Activated CD8-positive, alpha-beta memory T cell treated with anti-CD3 and anti-CD28 coated beads for 48 hours (primary cell): ENCODE data around the gene KARS1.

ENCODE experiments used
- DNase-seq, 3 experiments: peaks; one replicate each; pipeline ENCODE4 v3.0.0-alpha.2; 2020; ENCODE audit warnings: low read depth in 2 of 3, low spot score in 2 of 3

The KARS1 gene

GRCh38 chr16:75588716-75589115 is 58.7 kb downstream of the KARS1 start:
- no peak for DNase-seq

DNA sequence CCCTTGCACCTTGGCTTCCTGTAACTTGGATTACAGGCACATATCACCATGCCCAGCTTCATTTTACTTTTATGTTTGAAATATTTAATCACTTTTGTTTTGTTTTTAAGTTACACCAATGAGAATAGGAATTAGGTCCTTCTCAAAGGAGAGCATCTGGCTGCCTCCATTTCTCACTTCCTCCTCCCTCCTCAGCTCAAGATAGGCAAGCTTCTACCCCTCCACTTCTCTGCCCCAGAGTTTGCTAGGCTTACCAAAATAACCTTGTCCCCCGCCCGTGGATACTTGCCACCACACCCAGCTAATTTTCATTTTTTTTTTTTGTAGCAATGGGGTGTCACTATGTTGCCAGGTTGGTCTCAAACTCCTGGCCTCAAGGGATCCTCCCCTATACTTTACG is 63.4 kb downstream of the KARS1 start:
- DNase-seq = no peak

- DNase-seq = no peak
These were observed 68.1 kb downstream of the KARS1 start for GRCh38 chr16:75579281-75579834.

DNA sequence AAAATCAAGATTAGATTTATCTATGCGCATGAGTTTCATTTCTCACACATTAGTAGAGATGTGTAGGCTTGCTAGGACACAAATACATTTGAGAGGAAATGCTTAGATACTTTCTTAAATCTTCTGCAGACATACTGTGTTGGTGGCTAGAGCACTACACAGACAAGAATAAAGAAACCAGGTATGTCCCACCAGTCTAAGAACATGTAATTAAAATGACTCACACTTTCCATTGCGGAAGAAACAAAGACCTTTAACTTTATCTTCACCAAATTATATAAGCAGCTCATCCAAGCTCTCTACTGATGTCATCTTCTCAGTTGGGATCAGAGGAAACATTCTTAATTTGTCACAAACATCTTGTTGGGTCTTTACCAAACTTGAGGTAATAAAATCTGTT is 68.7 kb downstream of the KARS1 start:
- no peak for DNase-seq

DNA sequence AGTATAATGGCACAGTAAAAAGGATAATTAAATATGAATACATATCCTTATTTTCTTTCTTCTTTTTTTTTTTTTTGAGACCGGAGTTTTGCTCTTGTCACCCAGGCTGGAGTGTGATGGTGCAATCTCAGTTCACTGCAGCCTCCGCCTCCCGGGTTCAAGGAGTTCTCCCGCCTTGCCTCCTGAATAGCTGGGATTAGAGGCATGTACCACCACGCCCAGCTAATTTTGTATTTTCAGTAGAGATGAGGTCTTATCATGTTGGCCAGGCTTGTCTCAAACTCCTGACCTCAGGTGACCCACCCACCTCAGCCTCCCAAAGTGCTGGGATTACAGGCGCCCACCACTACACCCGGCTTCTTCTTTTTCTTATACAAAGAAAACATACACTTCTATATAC is 69.3 kb downstream of the KARS1 start:
- no peak for DNase-seq
